HG02943 (cell line): Measurements from ENCODE around the gene AGPS.
"Not testable (repeated sequence)": the region's sequence is repeated elsewhere in the genome, so short reads cannot be mapped to it uniquely, and the experiment has no call there.

ENCODE experiments used
- ATAC-seq: cut with Tn5 transposase; IDR thresholded peaks from one replicate; pipeline ENCODE4 v1.9.1; 2021; ENCODE audit warnings: mild to moderate bottlenecking, low read depth, moderate library complexity; ENCODE audit not compliant: unreplicated experiment

The AGPS gene

DNA sequence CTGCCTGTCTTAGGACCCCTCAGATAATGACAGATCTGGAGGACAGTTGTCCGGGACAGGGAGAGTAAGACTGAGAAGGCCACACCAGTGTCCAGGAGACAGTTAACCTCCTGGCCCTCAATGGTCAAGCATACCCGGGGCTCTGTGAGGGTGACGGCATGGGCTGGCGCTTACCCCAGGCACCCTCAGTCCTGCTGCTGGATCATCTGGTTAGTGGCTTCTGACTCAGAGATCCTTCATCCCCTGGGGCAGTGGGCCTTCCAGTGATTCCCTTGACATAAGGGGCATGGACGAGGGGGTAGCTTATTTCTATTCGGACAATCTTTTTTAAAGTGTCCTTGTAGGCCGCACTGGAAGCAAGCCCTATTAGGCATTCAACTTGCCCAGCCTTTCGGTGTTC, 18.1 kb downstream of the AGPS start:
- ATAC-seq: not testable (repeated sequence)

DNA sequence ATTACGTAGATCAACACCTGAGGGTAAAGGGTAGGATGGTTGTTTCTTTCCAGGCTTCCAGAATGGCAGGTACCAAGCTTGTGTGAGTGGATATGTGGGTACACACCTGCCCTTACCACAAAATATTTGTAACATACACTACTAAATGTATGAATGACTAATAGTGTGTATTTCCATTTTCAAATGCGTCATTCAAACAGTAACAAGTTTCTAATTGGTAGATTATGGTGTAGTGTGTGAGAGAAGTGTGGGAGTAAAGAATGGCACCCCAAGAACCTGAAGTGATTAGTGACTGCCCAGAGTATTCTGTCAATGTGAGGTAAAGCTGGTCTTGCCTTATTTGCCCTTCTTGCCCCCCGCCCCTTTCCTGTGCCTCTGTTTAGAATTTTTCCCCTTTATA, 21.1 kb downstream of the AGPS start:
- ATAC-seq: no peak

GRCh38 chr2:177419274-177419673, 26.7 kb downstream of the AGPS start:
- no peak for ATAC-seq

DNA sequence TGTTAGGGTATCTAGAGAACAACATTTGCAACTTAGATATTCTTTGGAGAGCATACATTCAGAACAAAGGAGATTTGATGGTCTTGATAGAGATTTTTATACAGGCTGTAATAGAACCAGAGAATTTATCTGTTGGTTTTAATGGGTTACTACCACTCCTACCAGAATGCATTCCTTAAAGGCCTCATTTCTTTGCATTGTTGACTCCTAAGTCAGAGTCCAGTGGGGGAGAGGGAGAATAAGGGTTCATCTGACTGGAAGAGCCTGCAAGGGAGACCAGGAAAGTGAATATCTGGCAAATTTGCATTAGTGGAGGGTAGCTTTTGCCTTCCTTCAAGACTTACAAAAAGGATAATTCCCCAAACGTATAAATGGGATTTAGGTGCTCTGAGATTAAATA, 29.7 kb downstream of the AGPS start:
- ATAC-seq: no peak

- ATAC-seq: not testable (repeated sequence)
Measured at GRCh38 chr2:177424120-177424519, 31.5 kb downstream of the AGPS start.

- not testable (repeated sequence) for ATAC-seq
Measured at GRCh38 chr2:177424620-177425019, 32.0 kb downstream of the AGPS start.

DNA sequence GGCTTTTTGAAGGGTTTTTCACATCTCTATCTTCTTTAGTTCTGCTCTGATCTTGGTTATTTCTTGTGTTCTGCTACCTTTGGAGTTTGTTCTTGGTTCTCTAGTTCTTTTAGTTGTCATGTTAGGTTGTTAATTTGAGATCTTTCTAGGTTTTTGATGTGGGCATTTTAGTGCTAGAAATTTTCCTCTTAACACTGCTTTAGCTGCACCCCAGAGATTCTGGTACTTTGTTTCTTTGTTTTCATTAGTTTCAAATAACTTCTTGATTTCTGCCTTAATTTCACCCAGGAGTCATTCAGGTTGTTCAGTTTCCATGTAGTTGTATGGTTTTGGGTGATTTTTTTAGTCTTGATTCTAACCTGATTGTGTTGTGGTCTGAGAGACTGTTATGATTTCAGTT, 34.7 kb downstream of the AGPS start:
- ATAC-seq: no peak

DNA sequence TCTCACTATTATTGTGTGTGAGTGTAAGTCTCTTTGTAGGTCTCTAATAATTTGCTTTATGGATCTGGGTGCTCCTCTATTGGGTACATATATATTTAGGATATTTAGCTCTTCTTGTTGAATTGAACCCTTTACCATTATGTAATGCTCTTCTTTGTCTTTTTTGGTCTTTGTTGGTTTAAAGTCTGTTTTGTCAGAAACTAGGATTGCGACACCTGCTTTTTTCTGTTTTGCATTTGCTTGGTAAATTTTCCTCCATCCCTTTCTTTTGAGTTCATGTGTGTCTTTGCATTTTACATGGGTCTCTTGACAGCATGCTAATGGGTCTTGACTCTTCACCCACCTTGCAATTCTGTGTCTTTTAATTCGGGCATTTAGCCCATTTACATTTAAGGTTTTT, 35.4 kb downstream of the AGPS start:
- not testable (repeated sequence) for ATAC-seq

GRCh38 chr2:177429688-177430325, 37.2 kb downstream of the AGPS start:
- no peak for ATAC-seq

GRCh38 chr2:177430411-177430810, 37.8 kb downstream of the AGPS start:
- ATAC-seq: no peak

DNA sequence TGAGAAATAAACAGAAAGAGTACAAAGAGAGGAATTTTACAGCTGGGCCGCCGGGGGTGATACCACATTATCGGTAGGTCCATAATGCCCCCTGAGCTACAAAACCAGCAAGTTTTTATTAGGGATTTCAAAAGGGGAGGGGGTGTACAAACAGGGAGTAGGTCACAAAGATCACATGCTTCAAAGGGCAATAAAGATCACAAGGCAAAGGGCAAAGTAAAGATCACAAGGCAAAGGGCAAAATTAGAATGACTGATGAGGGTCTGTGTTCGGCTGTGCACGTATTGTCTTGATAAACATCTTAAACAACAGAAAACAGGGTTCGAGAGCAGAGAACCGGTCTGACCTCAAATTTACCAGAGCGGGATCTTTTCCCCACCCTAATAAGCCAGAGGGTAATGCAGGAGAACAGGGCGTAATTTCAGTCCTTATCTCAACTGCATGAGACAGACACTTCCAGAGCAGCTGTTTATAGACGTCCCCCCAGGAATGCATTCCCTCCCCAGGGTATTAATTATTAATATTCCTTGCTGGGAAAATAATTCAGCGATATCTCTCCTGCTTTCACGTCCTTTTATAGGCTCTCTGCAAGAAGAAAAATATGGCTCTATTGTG, 38.6 kb downstream of the AGPS start:
- not testable (repeated sequence) for ATAC-seq

GRCh38 chr2:177432703-177433102, 40.1 kb downstream of the AGPS start:
- no peak for ATAC-seq

- ATAC-seq: no peak
Measured at GRCh38 chr2:177433402-177433801, 40.8 kb downstream of the AGPS start.

DNA sequence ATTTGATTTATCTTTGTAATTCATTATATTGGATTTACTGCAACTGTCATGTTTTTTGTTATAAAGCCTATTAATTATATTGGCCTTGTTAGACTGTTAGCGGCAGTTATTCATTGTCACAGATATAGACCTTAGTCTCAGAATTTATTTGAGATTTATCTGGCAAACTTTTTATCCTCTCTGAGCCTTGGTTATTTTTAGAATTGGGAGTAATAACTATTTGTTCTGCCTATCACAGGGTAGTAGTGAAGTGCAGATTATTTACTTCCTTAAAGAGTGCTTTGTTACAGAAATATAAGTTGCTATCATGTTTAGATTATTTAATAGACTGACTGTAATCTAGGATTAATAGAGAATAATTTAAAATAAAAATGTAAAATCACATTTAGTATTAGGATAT, 41.9 kb downstream of the AGPS start:
- ATAC-seq: no peak

GRCh38 chr2:177445200-177445599, 52.6 kb downstream of the AGPS start:
- ATAC-seq: no peak

GRCh38 chr2:177448031-177448430, 55.5 kb downstream of the AGPS start:
- ATAC-seq: no peak

- ATAC-seq: no peak
Measured at GRCh38 chr2:177449159-177449558, 56.6 kb downstream of the AGPS start.

- no peak for ATAC-seq
Measured at GRCh38 chr2:177455187-177455586, 62.6 kb downstream of the AGPS start.

DNA sequence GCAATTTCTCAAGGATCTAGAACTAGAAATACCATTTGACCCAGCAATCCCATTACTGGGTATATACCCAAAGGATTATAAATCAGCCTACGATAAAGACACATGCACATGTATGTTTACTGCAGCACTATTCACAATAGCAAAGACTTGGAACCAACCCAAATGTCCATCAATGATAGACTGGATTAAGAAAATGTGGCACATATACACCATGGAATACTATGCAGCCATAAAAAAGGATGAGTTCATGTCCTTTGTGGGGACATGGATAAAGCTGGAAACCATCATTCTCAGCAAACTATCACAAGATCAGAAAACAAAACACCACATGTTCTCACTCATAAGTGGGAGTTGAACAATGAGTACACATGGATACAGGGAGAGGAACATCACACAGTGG, 67.2 kb downstream of the AGPS start:
- ATAC-seq: not testable (repeated sequence)

- no peak for ATAC-seq
Measured at GRCh38 chr2:177460973-177461585, 68.5 kb downstream of the AGPS start.

GRCh38 chr2:177464549-177464948, 72.0 kb downstream of the AGPS start:
- ATAC-seq: no peak
